Activated B cell treated with CpG ODN at 0.5 μM for 24 hours (primary cell): ENCODE data around the gene CLTCL1. TPM values are rescaled to one million over a fixed set of nuclear protein-coding genes. Genes with fewer than 3 reads are reported as not detected.

ENCODE experiments used
- ATAC-seq: fragments of 200-7000 bp; cut with Tn5 transposase; one replicate; pipeline ENCODE4 v1.10.0; 2021; ENCODE audit warnings: low read depth, mild to moderate bottlenecking, moderate library complexity
- CTCF ChIA-PET: fragments of 350-600 bp; sonication (Branson Sonifier 250); formaldehyde crosslinking; loops from one replicate; lab custom pipeline; 2021; ENCODE audit warnings: antibody characterized with exemption; lab: Charles Lee
- POLR2A ChIA-PET: fragments of 350-600 bp; sonication (Branson Sonifier 250); formaldehyde crosslinking; loops from one replicate; lab custom pipeline; 2021; ENCODE audit warnings: antibody characterized with exemption; lab: Charles Lee
- DNase-seq: peaks from one replicate; pipeline ENCODE4 v3.0.0; 2022
- H3K27ac Mint-ChIP-seq: one replicate; pipeline ENCODE4 v1.8.0; 2020; ENCODE audit warnings: mixed read lengths
- H3K27me3 Mint-ChIP-seq: one replicate; pipeline ENCODE4 v1.8.0; 2021; ENCODE audit warnings: mixed read lengths
- H3K36me3 Mint-ChIP-seq: one replicate; pipeline ENCODE4 v1.8.0; 2021; ENCODE audit warnings: low read depth, mixed read lengths
- H3K4me1 Mint-ChIP-seq: one replicate; pipeline ENCODE4 v1.8.0; 2021; ENCODE audit warnings: mixed read lengths
- H3K4me3 Mint-ChIP-seq: one replicate; pipeline ENCODE4 v1.8.0; 2020; ENCODE audit warnings: mild to moderate bottlenecking, mixed read lengths
- H3K9me3 Mint-ChIP-seq: one replicate; pipeline ENCODE4 v1.8.0; 2020; ENCODE audit warnings: mixed read lengths
- CTCF ChIP-seq: fragments of 200-600 bp; IDR thresholded peaks from one replicate; pipeline ENCODE4 v1.8.0; 2022; ENCODE audit warnings: antibody characterized with exemption, mild to moderate bottlenecking
- intact Hi-C: fragments of 100-400 bp; cut with micrococcal nuclease; formaldehyde crosslinking; loops from one replicate; pipeline ENCODE4 v1.15.1; 2024
- total RNA-seq: library from RNA; stranded (reverse); gene quantifications from 2 replicates; pipeline ENCODE4 v1.2.3, GENCODE V29; 2022

Gene CLTCL1
- total RNA-seq, 1 donor from 2014 or later, result 5.0 TPM

DNA sequence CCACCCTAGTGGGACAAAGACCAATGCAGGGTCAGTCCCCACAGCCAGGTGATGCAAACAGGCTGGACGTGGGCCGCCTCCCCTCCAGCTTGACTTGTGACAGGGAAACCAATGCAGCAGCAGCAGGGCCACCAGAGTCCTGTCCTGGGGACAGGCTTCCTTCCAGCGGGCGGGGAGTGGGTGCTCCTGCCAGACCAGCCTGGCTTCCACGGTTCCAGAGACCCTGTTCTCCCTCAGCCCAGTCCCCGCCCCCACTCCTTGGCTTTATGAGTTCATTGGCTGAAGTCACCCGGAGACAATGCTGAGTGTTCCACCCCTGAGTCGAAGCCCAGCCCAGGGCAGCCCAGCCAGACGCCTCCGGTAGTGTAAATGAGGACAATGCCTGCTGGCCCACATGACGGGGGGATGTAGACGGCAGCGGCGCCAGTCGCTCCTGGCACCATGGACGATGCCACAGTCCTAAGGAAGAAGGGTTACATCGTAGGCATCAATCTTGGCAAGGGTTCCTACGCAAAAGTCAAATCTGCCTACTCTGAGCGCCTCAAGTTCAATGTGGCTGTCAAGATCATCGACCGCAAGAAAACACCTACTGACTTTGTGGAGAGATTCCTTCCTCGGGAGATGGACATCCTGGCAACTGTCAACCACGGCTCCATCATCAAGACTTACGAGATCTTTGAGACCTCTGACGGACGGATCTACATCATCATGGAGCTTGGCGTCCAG is 160.4 kb downstream of the CLTCL1 start, which contains the start of gene TSSK2:
TSS of gene TSSK2 (plus strand) at position 350 of the 726 bp plus-strand sequence. CDS start at position 442, 92 bp downstream.
- Mint-ChIP-seq H3K4me3 (no peak within 1 kb of the TSS), H3K27ac (no peak within 1 kb of the TSS), H3K36me3 (peaks cover 45% of the 10 kb centered on the region), H3K9me3 (no peaks in the 10 kb centered on the region), H3K4me1 (no peaks in the 10 kb centered on the region), H3K27me3 (no peaks in the 10 kb centered on the region)
- ATAC-seq (no peak), DNase-seq (no peak)
- no peak for TF ChIP-seq CTCF
- CTCF ChIA-PET, result no interaction called here
- intact Hi-C loops, result no loop called here
- POLR2A ChIA-PET, result no interaction called here

DNA sequence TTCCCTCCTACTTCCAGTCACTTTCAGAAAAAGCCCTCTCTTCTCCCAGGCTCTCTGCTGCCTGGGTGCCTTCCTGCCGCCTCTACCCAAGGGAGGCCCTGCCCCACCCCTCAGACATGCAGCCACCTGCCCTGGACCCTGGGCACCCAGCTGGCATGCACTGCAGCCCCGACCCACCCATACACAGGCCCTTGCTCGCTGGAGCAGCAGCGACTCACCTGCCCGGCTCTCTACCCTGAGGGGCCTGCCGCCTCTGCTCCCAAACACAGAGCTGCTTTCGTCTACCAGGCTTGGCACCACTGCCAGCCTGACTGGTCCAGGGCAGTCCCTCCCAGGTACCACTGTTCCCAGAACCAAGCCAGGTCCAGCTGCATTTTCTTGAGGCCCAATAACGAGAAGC is 161.6 kb downstream of the CLTCL1 start:
- CTCF ChIA-PET, result no interaction called here
- no peak for TF ChIP-seq CTCF
- Mint-ChIP-seq H3K4me3 (no peak overlapping the region), H3K9me3 (no peaks in the 10 kb centered on the region), H3K36me3 (peaks cover 36% of the 10 kb centered on the region), H3K27ac (no peak overlapping the region), H3K27me3 (no peaks in the 10 kb centered on the region), H3K4me1 (no peaks in the 10 kb centered on the region)
- ATAC-seq, result no peak
- DNase-seq, result no peak
- intact Hi-C loops, result no loop called here
- POLR2A ChIA-PET, result no interaction called here

Other genes with a start within 250 kb of the CLTCL1 start
- 29.3 and 33.2 TPM in 2 replicates for gene DGCR2, start 169.3 kb downstream of the CLTCL1 start, total RNA-seq
- gene TSSK2, start 160.4 kb downstream of the CLTCL1 start, total RNA-seq, result 0.13 TPM in 1 of 2 replicates, not detected in the other
- 14.9 and 17.2 TPM in 2 replicates for gene ESS2, start 147.1 kb downstream of the CLTCL1 start, total RNA-seq
- not detected in 2 replicates for gene GSC2, start 141.4 kb downstream of the CLTCL1 start, total RNA-seq
- gene SLC25A1, start 113.0 kb downstream of the CLTCL1 start, total RNA-seq, result 44.2 and 44.6 TPM in 2 replicates
- gene HIRA, start 140.0 kb upstream of the CLTCL1 start, total RNA-seq, result 29.7 and 32.7 TPM in 2 replicates
- 24.0 and 24.3 TPM in 2 replicates for gene MRPL40, start 140.8 kb upstream of the CLTCL1 start, total RNA-seq
- 35.7 and 43.0 TPM in 2 replicates for gene C22orf39, start 156.0 kb upstream of the CLTCL1 start, total RNA-seq
- gene UFD1, start 187.5 kb upstream of the CLTCL1 start, total RNA-seq, result 54.4 and 65.3 TPM in 2 replicates
- gene CDC45, start 188.2 kb upstream of the CLTCL1 start, total RNA-seq, result 3.9 and 4.1 TPM in 2 replicates
- not detected in 2 replicates for gene CLDN5, start 232.7 kb upstream of the CLTCL1 start, total RNA-seq